Right forelimb (tissue), 1 donor: ENCODE results near the gene CHRNA1.
"Not testable (repeated sequence)": the region's sequence is repeated elsewhere in the genome, so short reads cannot be mapped to it uniquely, and the experiment has no call there.

Source experiments
- DNase-seq: peaks from one replicate; pipeline ENCODE4 v3.0.0-alpha.2; 2018

CHRNA1 gene

DNA sequence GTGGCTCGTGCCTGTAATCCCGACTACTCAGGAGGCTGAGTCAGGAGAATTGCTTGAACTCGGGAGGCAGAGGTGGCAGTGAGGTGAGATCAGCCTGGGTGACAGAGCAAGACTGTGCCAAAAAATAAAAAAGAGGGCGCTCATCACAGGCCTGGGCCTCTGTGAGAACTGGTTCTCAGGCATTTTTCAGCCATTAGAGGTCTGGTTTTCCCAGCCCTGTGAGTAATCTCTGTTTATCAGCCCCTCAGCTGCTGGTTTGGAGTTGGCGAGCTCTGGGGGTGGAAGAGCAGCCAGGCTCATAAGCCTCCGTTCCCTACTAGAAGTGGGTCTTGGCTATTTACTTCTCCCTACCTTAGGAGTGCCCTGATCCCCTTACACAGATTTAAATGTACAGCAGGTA, 53.1 kb downstream of the CHRNA1 start:
- no peak for DNase-seq

DNA sequence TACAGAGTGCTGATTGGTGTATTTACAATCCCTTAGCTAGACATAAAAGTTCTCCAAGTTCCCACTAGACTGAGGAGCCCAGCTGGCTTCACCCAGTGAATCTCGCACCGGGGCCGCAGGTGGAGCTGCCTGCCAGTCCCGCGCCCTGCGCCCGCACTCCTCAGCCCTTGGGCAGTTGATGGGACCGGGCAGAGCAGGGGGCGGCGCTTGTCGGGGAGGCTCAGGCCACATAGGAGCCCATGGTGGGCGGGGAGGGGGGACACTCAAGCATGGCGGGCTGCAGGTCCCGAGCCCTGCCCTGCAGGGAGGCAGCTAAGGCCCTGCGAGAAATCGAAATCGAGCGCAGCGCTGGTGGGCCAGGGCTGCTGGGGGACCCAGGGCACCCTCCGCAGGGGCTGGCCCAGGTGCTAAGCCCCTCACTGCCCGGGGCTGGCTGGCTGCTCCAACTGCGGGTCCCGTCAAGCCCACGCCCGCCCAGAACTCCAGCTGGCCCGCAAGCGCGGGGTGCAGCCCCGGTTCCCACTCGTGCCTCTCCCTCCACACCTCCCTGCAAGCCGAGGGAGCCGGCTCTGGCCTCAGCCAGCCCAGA, 54.8 kb downstream of the CHRNA1 start:
- not testable (repeated sequence) for DNase-seq

DNA sequence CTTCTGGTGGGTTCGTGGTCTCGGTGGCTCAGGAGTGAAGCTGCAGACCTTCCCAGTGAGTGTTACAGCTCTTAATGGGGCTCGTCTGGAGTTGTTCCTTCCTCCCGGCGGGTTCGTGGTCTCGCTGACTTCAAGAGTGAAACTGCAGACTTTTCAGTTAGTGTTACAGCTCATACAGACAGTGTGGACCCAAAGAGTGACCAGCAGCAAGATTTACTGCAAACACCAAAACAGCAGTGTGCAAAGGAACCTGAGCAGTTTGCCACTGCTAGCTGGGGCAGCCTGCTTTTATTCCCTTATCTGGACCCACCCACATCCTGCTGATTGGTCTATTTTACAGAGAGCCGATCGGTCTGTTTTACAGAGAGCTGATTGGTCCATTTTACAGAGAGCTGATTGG, 55.6 kb downstream of the CHRNA1 start:
- no peak for DNase-seq

DNA sequence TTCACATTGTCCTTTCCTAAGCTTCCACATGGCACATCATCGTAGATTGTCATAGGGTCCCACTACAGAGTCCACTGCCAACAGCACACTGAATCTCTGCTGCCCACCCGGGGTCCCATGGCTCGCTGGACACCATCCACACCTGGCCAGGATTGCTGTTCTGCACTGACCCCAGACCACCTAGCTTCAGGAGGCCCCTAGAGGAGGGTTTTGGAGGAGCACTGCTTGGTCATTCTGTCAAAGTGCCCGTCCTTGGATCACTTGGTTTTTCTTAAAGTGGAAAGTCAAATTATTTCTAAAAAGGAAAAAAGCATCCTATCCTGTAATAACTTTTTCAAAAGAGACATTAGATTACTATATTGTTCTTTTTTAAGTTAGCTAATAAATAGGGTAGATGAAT, 59.0 kb downstream of the CHRNA1 start:
- DNase-seq = no peak

DNA sequence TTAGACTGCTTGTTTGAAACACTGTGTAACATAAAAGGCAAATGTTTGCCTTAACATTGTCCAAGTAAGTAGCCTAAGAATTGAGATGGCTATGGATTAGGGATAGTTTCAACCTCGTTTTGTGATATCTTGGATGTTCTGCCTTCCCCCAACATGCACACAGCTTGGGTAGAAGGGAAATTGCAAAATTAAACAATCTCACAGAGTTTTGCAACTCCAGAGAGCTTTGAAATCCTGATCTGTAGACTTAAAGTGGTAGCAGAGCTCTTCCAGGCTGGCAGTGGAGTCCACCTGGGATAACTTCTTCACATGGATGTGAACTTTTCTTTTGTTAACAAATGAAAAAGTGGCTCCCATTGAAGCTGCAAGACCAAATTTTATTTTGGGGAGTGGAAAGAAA, 59.6 kb downstream of the CHRNA1 start:
- DNase-seq = no peak

DNA sequence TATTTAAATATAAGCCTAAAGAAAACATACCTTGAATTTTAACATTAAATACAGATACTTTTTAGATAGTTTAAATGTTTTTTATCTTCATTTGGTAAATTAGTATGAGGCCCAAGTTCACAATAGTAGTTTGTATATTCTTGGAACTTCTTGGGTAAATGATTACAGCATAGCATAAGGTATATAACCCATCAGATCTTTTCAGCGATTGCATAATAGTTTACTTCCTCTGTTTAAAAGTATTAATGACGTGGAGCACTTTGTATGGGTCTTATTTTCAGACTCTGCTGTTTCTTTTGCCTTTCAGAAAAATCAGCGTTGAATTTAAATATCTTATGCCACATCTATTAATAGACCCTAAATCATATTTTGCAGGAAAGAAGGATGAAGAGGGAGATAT, 60.2 kb downstream of the CHRNA1 start:
- DNase-seq = no peak

DNA sequence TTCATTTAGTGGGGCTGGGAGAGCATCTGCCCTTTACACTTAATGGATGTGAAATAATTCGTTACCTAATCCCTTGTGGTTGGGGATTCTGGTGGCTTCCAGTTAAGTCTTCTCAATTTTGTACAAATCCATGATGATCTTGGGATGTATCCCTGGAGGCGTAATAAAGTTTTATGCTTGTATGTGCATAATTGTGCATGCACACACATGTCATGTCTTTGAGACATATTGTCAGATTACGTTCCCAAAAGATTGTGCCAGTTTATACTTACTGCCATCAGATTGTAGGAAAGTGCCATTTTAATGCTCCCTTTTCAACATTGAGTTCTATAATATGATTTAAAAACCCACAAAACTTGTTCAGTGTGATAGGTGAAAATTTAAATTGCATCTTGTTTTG, 60.8 kb downstream of the CHRNA1 start:
- DNase-seq = no peak

DNA sequence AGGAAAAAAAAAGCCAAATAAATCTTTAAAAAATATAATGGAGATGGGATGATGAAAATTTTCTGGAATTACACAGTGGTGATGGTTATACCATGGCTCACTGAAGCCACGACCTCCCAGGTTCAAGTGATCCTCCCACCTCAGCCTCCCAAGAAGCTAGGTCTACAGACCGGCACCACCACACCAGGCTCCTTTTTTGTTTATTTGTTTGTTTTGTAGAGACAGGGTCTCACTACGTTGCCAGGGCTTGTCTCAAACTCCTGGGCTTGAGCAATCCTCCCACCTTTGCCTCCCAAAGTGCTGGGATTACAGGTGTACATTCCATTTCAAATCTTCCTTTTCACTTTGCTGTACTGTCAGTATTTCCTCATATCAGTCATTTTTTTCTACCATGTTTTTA, 61.7 kb downstream of the CHRNA1 start:
- DNase-seq = no peak

DNA sequence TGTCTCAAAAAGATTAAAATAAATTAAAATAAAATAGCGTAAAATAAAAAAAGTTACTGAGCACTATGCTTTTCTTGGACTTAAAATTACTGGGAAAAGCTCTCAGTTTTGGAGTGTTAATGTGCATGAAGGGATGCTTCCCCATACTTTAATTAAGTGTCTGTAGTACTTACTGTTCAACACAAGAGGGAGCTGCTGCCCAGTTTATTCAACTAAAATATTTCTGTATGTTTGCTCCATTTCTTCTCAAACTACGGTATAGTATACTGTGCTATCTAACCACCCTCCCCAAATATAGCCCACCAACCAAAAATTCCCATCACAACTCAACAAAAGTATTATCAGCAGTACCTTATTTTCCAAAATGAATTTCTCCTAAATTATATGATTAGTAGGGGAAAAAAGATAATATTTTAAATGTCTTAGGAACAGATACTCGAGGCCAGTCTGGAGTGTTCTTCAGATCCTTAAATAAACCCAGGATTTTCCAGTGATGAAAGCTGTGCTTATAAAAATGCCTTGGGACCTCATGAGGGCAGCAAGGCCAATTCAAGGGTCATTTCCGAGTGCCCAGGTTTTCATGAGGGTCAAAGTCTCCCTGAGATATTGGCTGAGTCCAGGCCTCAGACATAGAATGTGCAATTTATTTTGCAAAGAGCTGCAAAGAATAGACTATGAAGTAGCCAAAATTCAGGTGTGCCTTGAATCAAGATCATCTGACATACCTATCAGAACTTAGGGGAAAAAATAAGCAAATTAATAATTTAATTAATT, 64.1 kb downstream of the CHRNA1 start:
- no peak for DNase-seq
